Esophagus muscularis mucosa (tissue), 4 donors: ENCODE results near the gene TP53AIP1.

ENCODE experiments used
- EP300 ChIP-seq: sonication (generic); formaldehyde crosslinking; IDR thresholded peaks from one replicate; pipeline ENCODE4 v1.6.1; 2017; ENCODE audit warnings: antibody characterized with exemption
- POLR2A ChIP-seq: fragments of 450-650 bp; IDR thresholded peaks from one replicate; pipeline ENCODE4 v1.6.1; 2017; ENCODE audit warnings: antibody characterized with exemption, moderate library complexity, mild to moderate bottlenecking, low read depth
- POLR2AphosphoS5 ChIP-seq, 2 donors: sonication (generic); formaldehyde crosslinking; IDR thresholded peaks; one replicate each; pipeline ENCODE4 v1.6.1; 2017; ENCODE audit warnings: antibody characterized with exemption in 2 of 2
- TF ChIP-seq, protein P1 (sequence below), 3 experiments: fragments of 200-600 bp in 2 of 3; fragments of 450-650 bp in 1 of 3; sonication (generic) in 2 of 3; IDR thresholded peaks; one replicate each; pipeline ENCODE4 v1.5.1; 2017 to 2019; ENCODE audit warnings: antibody characterized with exemption in 3 of 3, mild to moderate bottlenecking in 2 of 3, moderate library complexity in 1 of 3

DNA sequence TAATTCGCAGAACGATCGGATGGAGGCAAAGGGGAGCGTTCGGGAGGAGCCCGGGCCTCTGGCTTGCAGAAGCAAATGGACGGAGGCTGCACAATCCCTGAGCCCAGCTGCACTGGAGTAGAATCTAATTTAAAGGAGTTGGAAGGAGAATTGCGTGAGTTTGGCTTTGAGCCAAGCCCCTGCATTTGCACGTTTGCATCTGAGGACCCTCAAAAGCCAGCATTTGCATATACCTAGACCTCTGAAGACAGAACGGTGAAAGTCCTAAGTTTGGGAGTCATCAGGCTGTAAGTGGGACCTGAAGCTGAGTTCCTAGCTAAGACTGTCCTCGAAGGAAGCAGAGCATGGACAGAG lies 15.6 kb downstream of the TP53AIP1 start:
- no peak for TF ChIP-seq POLR2A
- TF ChIP-seq, protein P1, sequence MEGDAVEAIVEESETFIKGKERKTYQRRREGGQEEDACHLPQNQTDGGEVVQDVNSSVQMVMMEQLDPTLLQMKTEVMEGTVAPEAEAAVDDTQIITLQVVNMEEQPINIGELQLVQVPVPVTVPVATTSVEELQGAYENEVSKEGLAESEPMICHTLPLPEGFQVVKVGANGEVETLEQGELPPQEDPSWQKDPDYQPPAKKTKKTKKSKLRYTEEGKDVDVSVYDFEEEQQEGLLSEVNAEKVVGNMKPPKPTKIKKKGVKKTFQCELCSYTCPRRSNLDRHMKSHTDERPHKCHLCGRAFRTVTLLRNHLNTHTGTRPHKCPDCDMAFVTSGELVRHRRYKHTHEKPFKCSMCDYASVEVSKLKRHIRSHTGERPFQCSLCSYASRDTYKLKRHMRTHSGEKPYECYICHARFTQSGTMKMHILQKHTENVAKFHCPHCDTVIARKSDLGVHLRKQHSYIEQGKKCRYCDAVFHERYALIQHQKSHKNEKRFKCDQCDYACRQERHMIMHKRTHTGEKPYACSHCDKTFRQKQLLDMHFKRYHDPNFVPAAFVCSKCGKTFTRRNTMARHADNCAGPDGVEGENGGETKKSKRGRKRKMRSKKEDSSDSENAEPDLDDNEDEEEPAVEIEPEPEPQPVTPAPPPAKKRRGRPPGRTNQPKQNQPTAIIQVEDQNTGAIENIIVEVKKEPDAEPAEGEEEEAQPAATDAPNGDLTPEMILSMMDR (IDR thresholded peaks at IDR 0.05): no peak
- TF ChIP-seq EP300: no peak
- TF ChIP-seq POLR2AphosphoS5 (IDR thresholded peaks at IDR 0.05): no peak
